ENCODE results near the gene OR10AD1. TPM values are rescaled to one million over a fixed set of nuclear protein-coding genes. Genes with fewer than 3 reads are reported as not detected.

Gene OR10AD1
- total RNA-seq, 1 experiment from 2014 or later: not detected

GRCh38 chr12:48201516-48201915 lies 1.6 kb downstream of the OR10AD1 start (continued):
- no peak for TF ChIP-seq ZNF121 (CRISPR knock-in tag; IDR thresholded peaks at IDR 0.05)
- TF ChIP-seq JUN (CRISPR knock-in tag; IDR thresholded peaks at IDR 0.05): no peak
- no peak for TF ChIP-seq ZBTB43 (CRISPR knock-in tag; IDR thresholded peaks at IDR 0.05)
- TF ChIP-seq ZNF396 (CRISPR knock-in tag; IDR thresholded peaks at IDR 0.05; ENCODE audit: borderline replicate concordance): no peak
- no peak for TF ChIP-seq CTCF (IDR thresholded peaks at IDR 0.05)
- TF ChIP-seq FOXJ3 (CRISPR knock-in tag; IDR thresholded peaks at IDR 0.05; ENCODE audit: borderline replicate concordance): no peak
- TF ChIP-seq AFF4 (CRISPR knock-in tag; IDR thresholded peaks at IDR 0.05; ENCODE audit: borderline replicate concordance): no peak
- no peak for TF ChIP-seq ATF6 (CRISPR knock-in tag; IDR thresholded peaks at IDR 0.05)
- TF ChIP-seq ATF1 (CRISPR knock-in tag; IDR thresholded peaks at IDR 0.05): no peak
- TF ChIP-seq TCF7 (CRISPR knock-in tag; IDR thresholded peaks at IDR 0.05; ENCODE audit: low read depth): no peak

GRCh38 chr12:48201091-48201490 lies 2.0 kb downstream of the OR10AD1 start:
- Mint-ChIP-seq H3K4me3 (no peak overlapping the region), H3K27ac (no peak overlapping the region), H3K36me3 (peaks cover 8% of the 10 kb centered on the region; the same call in 1 of the 2 replicates), H3K27me3 (ENCODE audit: low read depth) (peaks cover 74% of the 10 kb centered on the region), H3K4me1 (0 out of 2 replicates have a peak, but pooled peaks cover 7% of the 10 kb centered on the region), H3K9me3 (peaks cover 32% of the 10 kb centered on the region)
- POLR2A ChIA-PET: no interaction called here
- DNase-seq (ENCODE audit: low spot score): no peak
- TF ChIP-seq ZBTB21 (CRISPR knock-in tag; IDR thresholded peaks at IDR 0.05; ENCODE audit: borderline replicate concordance) (no peak), ZNF512 (CRISPR knock-in tag; IDR thresholded peaks at IDR 0.05; ENCODE audit: borderline replicate concordance) (no peak), JAZF1 (CRISPR knock-in tag; IDR thresholded peaks at IDR 0.05) (no peak), MLX (CRISPR knock-in tag; IDR thresholded peaks at IDR 0.05) (no peak), ESRRA (CRISPR knock-in tag; IDR thresholded peaks at IDR 0.05; ENCODE audit: borderline replicate concordance) (no peak), SMAD3 (CRISPR knock-in tag; IDR thresholded peaks at IDR 0.05; ENCODE audit: borderline replicate concordance) (no peak)
- no peak for ATAC-seq
- CTCF ChIA-PET: interaction anchor here (1.2 to 1.4 kb wide), 2 partner anchors 11 to 417 kb away, joined by 4 to 7 read pairs; no protein-coding TSS in a partner anchor

Data from WTC11 (cell line).